NCI-H1092 treated with DMSO at 0.1 percent for 48 hours (cell line): ENCODE results near the gene HYAL1.
"Not testable (repeated sequence)": the region's sequence is repeated elsewhere in the genome, so short reads cannot be mapped to it uniquely, and the experiment has no call there.

ENCODE experiments used
- DNase-seq: peaks from one replicate; lab custom pipeline; 2025; lab: John Stamatoyannopoulos, UW

HYAL1 gene

DNA sequence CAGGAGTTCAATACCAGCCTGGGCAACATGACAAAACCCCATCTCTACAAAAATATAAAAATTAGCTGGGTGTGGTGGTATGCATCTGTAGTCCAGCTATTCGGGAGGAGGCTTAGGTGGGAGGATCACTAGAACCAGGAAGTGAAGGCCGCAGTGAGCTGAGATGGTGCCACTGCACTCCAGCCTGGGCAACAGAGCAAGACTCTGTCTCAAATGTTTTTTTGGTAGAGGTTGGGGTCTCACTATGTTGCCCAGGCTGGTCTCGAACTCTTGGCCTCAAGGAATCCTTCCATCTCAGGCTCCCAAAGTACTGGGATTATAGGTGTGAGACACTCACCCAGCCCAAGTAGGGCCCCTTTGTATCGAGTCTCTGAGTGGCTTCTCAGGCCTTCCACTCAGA is 9.3 kb downstream of the HYAL1 start:
- no peak for DNase-seq

GRCh38 chr3:50293079-50293801 is 10.1 kb downstream of the HYAL1 start:
- no peak for DNase-seq

DNA sequence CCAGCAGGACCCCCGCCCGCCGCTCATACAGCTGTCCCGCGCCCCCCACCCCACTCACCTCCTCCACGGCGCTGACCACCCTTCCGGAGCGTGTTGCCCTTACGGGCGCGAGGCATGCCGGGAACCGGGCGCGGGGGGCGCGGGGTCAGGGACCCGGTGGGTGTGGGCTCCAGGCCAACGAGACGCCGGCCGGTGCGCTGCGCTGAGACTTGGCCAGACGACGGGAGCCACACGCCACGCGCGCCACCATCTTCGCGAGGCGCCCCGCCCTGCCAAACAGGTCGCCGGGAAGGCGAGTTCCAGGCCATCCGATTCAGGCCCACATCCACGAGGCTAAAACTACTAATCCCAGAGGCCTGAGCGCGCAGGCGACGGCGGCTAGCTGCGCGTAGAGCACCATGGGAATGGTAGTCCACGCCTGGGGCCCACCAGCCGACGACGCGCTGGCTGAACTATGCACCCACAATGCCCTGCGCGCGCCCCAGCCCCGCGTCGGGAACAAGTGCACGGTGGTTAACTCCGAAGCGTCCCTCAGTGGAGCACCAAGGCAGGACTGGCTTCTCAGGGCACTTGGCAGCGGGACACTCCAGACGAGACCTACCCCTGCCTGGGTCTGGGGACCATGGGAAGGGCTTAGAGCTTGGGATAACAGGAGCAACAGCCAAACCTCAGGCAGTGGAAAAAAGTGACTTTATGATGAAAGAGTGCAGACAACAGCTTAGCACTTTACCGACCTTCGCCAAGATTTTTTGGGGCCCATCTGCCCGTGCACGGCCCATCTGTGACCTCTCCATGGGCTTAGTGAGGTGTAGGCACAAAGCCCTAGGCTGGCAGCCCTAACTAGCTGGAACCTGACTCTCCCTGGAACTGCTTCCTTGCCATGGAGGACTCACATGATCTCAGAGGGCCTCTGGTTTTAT is 11.0 kb downstream of the HYAL1 start, which contains the start of gene IFRD2:
TSS of gene IFRD2 (minus strand) at position 271 of the 920 bp plus-strand sequence. CDS start at position 116, 155 bp downstream.
- peak; percentile 94 for DNase-seq

DNA sequence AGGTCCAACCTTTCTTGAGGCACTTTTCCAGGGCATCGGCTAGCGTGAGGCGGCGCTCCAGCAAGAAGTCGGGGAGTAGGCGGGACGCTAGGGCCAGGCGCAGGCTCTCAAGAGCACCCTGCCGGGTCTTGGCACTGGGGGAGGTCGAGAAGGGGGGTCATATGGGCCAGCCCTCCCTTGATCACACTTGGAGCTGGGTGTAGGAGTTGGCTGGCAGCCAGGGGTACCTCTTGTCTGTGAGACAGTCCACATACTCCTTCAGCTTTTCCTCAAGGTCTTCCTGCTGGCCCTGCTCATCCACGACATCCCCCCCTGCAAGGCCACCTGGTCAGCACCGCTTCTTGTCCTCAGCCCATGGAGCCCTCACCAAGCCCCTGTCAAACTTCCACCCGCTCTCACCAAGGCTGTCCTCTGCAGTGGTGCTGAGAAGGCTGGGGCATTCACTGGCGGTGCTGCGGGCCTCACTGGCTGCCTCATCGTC is 13.2 kb downstream of the HYAL1 start:
- no peak for DNase-seq

GRCh38 chr3:50289130-50289529 is 14.2 kb downstream of the HYAL1 start:
- DNase-seq = no peak

GRCh38 chr3:50288387-50289007 is 14.9 kb downstream of the HYAL1 start:
- DNase-seq = no peak

- DNase-seq = no peak
Measured at GRCh38 chr3:50287262-50287661, 16.1 kb downstream of the HYAL1 start.

DNA sequence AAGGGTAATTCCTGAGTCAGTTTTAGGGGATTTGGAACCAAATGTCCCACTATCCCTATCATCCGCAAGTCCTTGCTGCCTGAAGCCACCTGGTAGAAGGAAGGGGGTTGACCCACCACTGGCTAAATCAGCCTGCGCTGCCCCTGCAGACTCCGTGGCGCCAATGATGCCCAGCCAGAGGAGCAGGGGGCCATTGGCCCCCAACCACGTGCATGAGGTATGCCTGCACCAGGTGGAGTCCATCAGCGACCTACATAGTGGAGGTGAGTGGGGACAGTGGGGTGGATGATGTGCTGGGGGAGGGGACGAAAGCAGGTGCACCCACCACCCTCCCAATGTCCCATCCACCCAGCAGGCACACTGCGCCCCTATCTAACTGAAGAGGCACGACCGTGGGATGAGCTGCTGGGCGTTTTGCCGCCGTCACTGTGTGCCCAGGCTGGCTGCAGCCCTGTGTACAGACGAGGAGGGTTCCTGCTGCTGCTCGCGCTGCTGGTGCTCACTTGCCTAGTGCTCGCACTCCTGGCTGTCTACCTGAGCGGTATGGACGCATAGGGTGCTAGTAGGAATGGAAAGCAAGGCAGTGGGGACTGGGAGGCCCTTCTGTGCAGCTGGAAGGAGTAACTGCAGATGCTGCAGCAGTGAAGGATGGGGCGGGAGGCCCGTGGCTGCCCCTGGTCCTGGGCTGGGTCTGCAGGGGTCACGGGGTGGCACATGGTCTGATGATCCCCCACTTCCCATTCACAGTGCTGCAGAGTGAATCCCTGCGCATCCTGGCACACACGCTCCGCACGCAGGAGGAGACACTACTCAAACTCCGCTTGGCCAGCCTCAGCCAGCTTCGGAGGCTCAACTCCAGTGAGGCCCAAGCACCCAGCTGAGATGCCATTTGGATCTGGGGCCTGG is 16.8 kb downstream of the HYAL1 start:
- DNase-seq = no peak

DNA sequence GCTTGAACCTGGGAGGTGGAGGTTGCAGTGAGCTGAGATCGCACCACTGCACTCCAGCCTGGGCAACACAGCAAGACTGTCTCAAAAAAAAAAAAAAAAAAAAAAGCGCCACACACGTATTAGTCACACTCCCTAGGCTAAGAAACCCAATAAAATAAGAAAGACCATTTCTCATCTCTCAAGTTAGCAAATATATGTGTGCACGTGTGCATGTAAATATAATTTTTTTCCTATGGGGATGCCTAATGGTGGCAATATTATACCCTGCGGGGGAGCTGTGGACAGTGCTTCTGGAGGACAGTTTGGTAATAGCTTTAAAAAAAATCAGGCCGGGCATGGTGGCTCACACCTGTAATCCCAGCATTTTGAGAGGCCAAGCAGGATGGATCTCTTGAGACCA is 19.3 kb downstream of the HYAL1 start:
- DNase-seq = not testable (repeated sequence)

DNA sequence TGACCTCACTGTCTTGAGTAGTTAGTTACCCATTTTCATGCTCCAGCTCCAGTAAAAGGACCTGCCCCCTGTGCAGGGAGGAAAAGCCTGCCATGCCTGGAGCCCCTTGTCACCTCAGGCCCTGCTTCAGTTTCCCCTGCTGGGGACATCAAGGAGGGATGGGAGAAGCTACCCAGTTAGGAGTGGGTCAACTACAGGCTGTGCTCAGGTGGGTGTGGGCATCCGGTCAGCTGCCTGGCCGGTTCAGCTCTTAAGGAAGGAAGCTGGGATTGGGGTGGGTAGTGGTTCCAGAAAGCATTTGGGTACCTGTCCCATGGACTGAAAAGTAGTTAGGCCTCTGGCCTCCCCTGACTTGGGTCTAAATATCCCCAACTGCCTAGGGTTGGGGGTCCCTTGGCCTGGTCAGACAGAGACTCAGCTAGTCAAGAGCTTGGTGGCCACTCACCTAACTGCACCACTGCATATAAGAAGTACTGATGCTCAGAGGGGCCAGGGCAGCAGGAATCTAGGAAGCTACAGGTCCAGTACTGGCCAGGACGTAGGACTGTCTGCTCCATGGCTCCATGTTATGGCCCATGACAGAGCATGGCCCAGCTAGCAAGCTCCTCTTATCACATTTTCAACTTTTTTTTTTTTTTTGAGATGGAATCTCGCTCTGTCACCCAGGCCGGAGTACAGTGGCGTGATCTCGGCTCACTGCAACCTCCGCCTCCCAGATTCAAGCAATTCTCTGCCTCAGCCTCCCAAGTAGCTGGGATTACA is 23.9 kb downstream of the HYAL1 start:
- no peak for DNase-seq

- no peak for DNase-seq
Measured at GRCh38 chr3:50278880-50279224, 24.5 kb downstream of the HYAL1 start, which contains the start of gene LSMEM2. TSS of gene LSMEM2 (plus strand) at chr3:50279087. CDS start at chr3:50279114, 27 bp downstream.

- no peak for DNase-seq
Measured at GRCh38 chr3:50278123-50278879, 25.1 kb downstream of the HYAL1 start.

GRCh38 chr3:50276762-50277101 is 26.6 kb downstream of the HYAL1 start:
- no peak for DNase-seq

DNA sequence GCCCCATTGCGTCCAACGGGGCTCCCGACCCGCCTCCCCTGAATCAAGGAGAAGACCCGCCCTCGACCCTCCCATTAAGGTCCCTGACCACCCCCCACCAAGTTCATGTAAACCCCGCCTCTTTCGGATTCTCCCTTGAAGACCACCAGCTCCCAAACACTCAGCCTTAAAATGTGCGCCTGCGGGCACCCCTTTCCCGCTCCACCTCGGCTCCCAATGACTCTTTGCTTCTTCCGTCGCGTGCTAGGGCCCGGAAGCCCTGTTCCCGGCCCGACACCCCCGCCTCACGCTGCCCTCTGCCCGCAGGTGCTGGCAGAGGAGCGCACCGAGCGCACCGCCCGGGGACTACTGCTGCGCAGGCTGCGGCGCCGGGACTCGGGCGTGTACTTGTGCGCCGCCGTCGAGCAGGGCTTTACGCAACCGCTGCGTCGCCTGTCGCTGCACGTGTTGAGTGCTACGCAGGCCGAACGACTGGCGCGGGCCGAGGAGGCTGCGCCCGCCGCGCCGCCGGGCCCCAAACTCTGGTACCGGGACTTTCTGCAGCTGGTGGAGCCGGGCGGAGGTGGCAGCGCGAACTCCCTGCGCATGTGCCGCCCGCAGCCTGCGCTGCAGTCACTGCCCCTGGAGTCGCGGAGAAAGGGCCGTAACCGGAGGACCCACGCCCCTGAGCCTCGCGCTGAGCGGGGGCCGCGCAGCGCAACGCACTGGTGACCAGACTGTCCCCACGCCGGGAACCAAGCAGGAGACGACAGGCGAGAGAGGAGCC is 27.2 kb downstream of the HYAL1 start:
- DNase-seq = no peak

DNA sequence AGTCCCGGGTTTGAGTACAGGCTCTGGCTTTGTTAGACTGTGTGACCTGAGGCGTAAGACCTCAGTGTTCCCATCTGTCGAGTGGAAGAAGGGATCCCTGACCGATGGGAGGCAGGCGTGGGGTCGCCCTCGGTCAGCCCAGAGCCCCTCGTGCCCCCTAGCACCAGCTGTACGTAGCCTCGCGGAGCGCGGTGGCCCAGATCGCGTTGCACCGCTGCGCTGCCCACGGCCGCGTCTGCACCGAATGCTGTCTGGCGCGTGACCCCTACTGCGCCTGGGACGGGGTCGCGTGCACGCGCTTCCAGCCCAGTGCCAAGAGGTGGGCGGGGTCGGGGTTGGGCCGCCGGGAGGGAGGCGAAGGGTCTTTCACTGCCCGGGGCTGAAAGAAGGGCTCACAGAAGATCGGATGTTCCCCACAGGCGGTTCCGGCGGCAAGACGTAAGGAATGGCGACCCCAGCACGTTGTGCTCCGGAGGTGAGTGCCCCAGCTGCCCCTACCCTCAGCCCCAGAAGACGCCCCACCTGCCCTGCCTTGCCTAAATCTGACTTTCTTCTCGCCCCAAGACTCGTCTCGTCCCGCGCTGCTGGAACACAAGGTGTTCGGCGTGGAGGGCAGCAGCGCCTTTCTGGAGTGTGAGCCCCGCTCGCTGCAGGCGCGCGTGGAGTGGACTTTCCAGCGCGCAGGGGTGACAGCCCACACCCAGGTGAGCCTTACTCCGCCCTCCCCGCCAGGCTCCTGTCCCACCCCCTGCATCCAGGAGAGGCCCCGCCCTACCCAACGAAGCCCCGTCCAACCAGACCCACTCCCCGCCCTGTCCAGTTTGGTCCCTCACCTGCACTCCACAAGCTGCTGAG is 28.0 kb downstream of the HYAL1 start:
- DNase-seq = no peak

GRCh38 chr3:50274371-50275104 is 28.8 kb downstream of the HYAL1 start:
- DNase-seq = peak; percentile 5

GRCh38 chr3:50273689-50274065 is 29.7 kb downstream of the HYAL1 start:
- DNase-seq = no peak
